Mesenchymal stem cell (in vitro differentiated cells and primary cell): ENCODE data around the gene TENM3.
"Not testable (repeated sequence)": the region's sequence is repeated elsewhere in the genome, so short reads cannot be mapped to it uniquely, and the experiment has no call there.

Experiments
- DNase-seq: peaks from one replicate; pipeline ENCODE4 v3.0.0-alpha.2; 2013
- H2AFZ ChIP-seq: one replicate; pipeline ENCODE4 v1.6.1; 2013; ENCODE audit warnings: low read depth, mild to moderate bottlenecking, control low read depth, inconsistent platforms, low read length, moderate library complexity
- H2AK5ac ChIP-seq: 2 replicates; pipeline ENCODE4 v1.6.1; 2013; ENCODE audit warnings: low read length, moderate library complexity, mild to moderate bottlenecking, inconsistent platforms; ENCODE audit not compliant: severe bottlenecking
- H2BK120ac ChIP-seq: one replicate; pipeline ENCODE4 v1.6.1; 2013; ENCODE audit warnings: low read depth, mild to moderate bottlenecking, inconsistent platforms, low read length, moderate library complexity
- H2BK12ac ChIP-seq, 2 experiments: one replicate each; pipeline ENCODE4 v1.6.1; 2013; ENCODE audit warnings: inconsistent platforms in 2 of 2, low read length in 2 of 2, mild to moderate bottlenecking in 2 of 2, moderate library complexity in 2 of 2, control low read depth in 1 of 2
- H2BK15ac ChIP-seq: one replicate; pipeline ENCODE4 v1.6.1; 2013; ENCODE audit warnings: mild to moderate bottlenecking, low read depth, inconsistent platforms; ENCODE audit not compliant: poor library complexity, severe bottlenecking
- H2BK5ac ChIP-seq: 2 replicates; pipeline ENCODE4 v1.6.1; 2013; ENCODE audit warnings: low read depth, mild to moderate bottlenecking, low read length, control low read depth, inconsistent platforms; ENCODE audit not compliant: poor library complexity, severe bottlenecking
- H3K14ac ChIP-seq, 2 experiments: one replicate each; pipeline ENCODE4 v1.6.1; 2013; ENCODE audit warnings: inconsistent platforms in 2 of 2, low read length in 2 of 2, control low read depth in 1 of 2, mild to moderate bottlenecking in 1 of 2, moderate library complexity in 1 of 2
- H3K18ac ChIP-seq, 2 experiments: one replicate each; pipeline ENCODE4 v1.6.1; 2013; ENCODE audit warnings: inconsistent platforms in 2 of 2, low read length in 2 of 2, control low read depth in 1 of 2, low read depth in 1 of 2, mild to moderate bottlenecking in 1 of 2
- H3K23ac ChIP-seq, 2 experiments: one replicate each; pipeline ENCODE4 v1.6.1; 2013; ENCODE audit warnings: inconsistent platforms in 2 of 2, low read length in 2 of 2, mild to moderate bottlenecking in 2 of 2, moderate library complexity in 2 of 2, control low read depth in 1 of 2
- H3K27ac ChIP-seq: 2 replicates; pipeline ENCODE4 v1.5.1; 2013; ENCODE audit warnings: mild to moderate bottlenecking, moderate library complexity, low read length, control low read depth, inconsistent platforms; ENCODE audit not compliant: poor library complexity, severe bottlenecking
- H3K27me3 ChIP-seq, 2 experiments: 2 replicates each; pipeline versions ENCODE4 v1.6.1 to v1.7.0; 2013; ENCODE audit warnings: low read length in 2 of 2, mild to moderate bottlenecking in 2 of 2, moderate library complexity in 2 of 2, control low read depth in 1 of 2, inconsistent platforms in 1 of 2; ENCODE audit not compliant: control insufficient read depth in 1 of 2, insufficient read depth in 1 of 2
- H3K36me3 ChIP-seq, 2 experiments: 2 replicates each; pipeline versions ENCODE4 v1.6.1 to v1.7.0; 2013; ENCODE audit warnings: low read length in 2 of 2, control low read depth in 1 of 2, inconsistent platforms in 1 of 2, low read depth in 1 of 2, mild to moderate bottlenecking in 1 of 2; ENCODE audit not compliant: insufficient read depth in 2 of 2, control insufficient read depth in 1 of 2
- H3K4ac ChIP-seq, 2 experiments: one replicate each; pipeline ENCODE4 v1.6.1; 2013; ENCODE audit warnings: inconsistent platforms in 2 of 2, low read length in 2 of 2, mild to moderate bottlenecking in 2 of 2, moderate library complexity in 2 of 2, control low read depth in 1 of 2, low read depth in 1 of 2
- H3K4me1 ChIP-seq: 2 replicates; pipeline ENCODE4 v1.6.1; 2013; ENCODE audit warnings: low read depth, low read length, control low read depth; ENCODE audit not compliant: control insufficient read depth, insufficient read depth
- H3K4me2 ChIP-seq: 2 replicates; pipeline ENCODE4 v1.6.1; 2013; ENCODE audit warnings: low read length, mild to moderate bottlenecking, inconsistent platforms; ENCODE audit not compliant: poor library complexity, severe bottlenecking
- H3K4me3 ChIP-seq, 2 experiments: 2 replicates each; pipeline versions ENCODE4 v1.5.1 to v1.7.0; 2013; ENCODE audit warnings: low read length in 2 of 2, mild to moderate bottlenecking in 2 of 2, control low read depth in 1 of 2, low read depth in 1 of 2; ENCODE audit not compliant: insufficient read depth in 1 of 2
- H3K79me1 ChIP-seq: replicated peaks from 2 replicates; pipeline ENCODE4 v1.6.1; 2013; ENCODE audit warnings: mild to moderate bottlenecking, control low read depth, low read length, inconsistent platforms; ENCODE audit not compliant: poor library complexity, severe bottlenecking
- H3K9ac ChIP-seq: 2 replicates; pipeline ENCODE4 v1.7.0; 2013; ENCODE audit warnings: mild to moderate bottlenecking, low read length, moderate library complexity
- H3K9me3 ChIP-seq: 2 replicates; pipeline ENCODE4 v1.7.0; 2013; ENCODE audit warnings: mild to moderate bottlenecking, low read length; ENCODE audit not compliant: control insufficient read depth
- H4K8ac ChIP-seq: one replicate; pipeline ENCODE4 v1.6.1; 2013; ENCODE audit warnings: inconsistent platforms, mild to moderate bottlenecking, low read length, moderate library complexity
- H4K91ac ChIP-seq: one replicate; pipeline ENCODE4 v1.6.1; 2013; ENCODE audit warnings: mild to moderate bottlenecking, low read length, inconsistent platforms
- WGBS: methylation state at CpG from one replicate; pipeline ENCODE4 v1.1.7; 2013; ENCODE audit warnings: mixed read lengths; 5-methylcytosine and 5-hydroxymethylcytosine counted together

The TENM3 gene

DNA sequence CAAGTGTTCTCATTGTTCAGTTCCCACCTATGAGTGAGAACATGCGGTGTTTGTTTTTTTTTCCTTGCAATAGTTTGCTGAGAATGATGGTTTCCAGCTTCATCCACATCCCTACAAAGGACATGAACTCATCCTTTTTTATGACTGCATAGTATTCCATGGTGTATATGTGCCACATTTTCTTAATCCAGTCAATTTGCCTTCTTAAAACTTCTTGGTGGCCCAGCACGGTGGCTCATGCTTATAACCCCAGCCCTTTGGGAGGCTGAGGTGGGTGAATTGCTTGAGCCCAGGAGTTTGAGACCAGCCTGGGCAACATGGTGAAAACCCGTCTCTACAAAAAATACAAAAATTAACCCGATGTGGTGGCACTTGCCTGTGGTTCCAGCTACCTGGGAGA, 942 bp upstream of the TENM3 start:
- H3K27me3 ChIP-seq, DNase-seq, H3K27ac ChIP-seq, H4K8ac ChIP-seq, H2AK5ac ChIP-seq, H3K4ac ChIP-seq, H4K91ac ChIP-seq, H2AFZ ChIP-seq, H3K9me3 ChIP-seq, H2BK120ac ChIP-seq, H3K36me3 ChIP-seq, H3K4me2 ChIP-seq, H2BK15ac ChIP-seq, H3K14ac ChIP-seq, H3K18ac ChIP-seq, H2BK5ac ChIP-seq, H3K23ac ChIP-seq, H3K9ac ChIP-seq, H2BK12ac ChIP-seq, H3K4me3 ChIP-seq: not testable (repeated sequence)
- Histone ChIP-seq H3K4me1 (peaks cover 13% of the 10 kb centered on the region), H3K79me1 (peaks cover 24% of the 10 kb centered on the region)
- 82% methylated on average over 3 of the region's 4 CpGs for WGBS

- H2AFZ ChIP-seq: no peak overlapping the region
- H3K27ac ChIP-seq: no peak overlapping the region
- peak; percentile 11 for DNase-seq
- H2BK12ac ChIP-seq: no peak overlapping the region
- 71% methylated on average over 6 of the region's 6 CpGs for WGBS
- H3K14ac ChIP-seq: no peak overlapping the region
- no peak overlapping the region for H2AK5ac ChIP-seq
- peaks cover 13% of the 10 kb centered on the region for H3K4me1 ChIP-seq
- H3K23ac ChIP-seq: no peak overlapping the region
- no peaks in the 10 kb centered on the region for H3K9me3 ChIP-seq
- H4K8ac ChIP-seq: no peak overlapping the region
- peaks cover 27% of the 10 kb centered on the region for H3K79me1 ChIP-seq
- no peak overlapping the region for H3K18ac ChIP-seq
- no peak overlapping the region for H3K9ac ChIP-seq
- no peaks in the 10 kb centered on the region for H3K36me3 ChIP-seq
- H3K4me3 ChIP-seq: no peak overlapping the region
- H3K4ac ChIP-seq: no peak overlapping the region
- H2BK15ac ChIP-seq: no peak overlapping the region
- H2BK120ac ChIP-seq: no peak overlapping the region
- H4K91ac ChIP-seq: no peak overlapping the region
- no peaks in the 10 kb centered on the region for H3K27me3 ChIP-seq
- no peak overlapping the region for H2BK5ac ChIP-seq
- no peak overlapping the region for H3K4me2 ChIP-seq
Measured at GRCh38 chr4:182242787-182243186, 415 bp upstream of the TENM3 start.

DNA sequence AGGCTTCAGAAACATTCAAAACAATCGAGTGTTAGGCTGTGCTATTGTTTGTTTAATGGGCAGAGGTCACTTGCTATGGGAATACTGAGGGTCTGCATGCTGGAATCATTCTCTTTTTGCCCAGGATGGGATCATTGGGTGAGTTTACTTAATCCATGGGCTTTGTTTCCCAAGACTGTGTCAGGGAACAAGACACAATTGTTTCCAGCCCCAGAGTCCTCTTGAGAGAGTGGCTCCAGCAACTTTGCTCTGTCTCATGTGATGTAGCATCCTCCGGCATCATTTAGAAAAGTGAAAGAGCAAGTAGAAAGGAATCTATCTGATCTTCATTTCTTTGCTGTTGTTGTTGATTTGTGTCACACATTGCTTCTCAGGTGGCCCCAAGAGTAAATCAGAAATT, 1.8 kb downstream of the TENM3 start:
- H3K36me3 ChIP-seq: no peaks in the 10 kb centered on the region
- H3K27ac ChIP-seq: no peak overlapping the region
- DNase-seq: no peak
- no peak overlapping the region for H3K18ac ChIP-seq
- H4K8ac ChIP-seq: no peak overlapping the region
- no peaks in the 10 kb centered on the region for H3K9me3 ChIP-seq
- H2BK5ac ChIP-seq: no peak overlapping the region
- no peak overlapping the region for H2BK12ac ChIP-seq
- H2BK15ac ChIP-seq: no peak overlapping the region
- peak overlapping the region; percentile 41 for H2AK5ac ChIP-seq
- no peak overlapping the region for H3K23ac ChIP-seq
- no peak overlapping the region for H2BK120ac ChIP-seq
- no peak overlapping the region for H4K91ac ChIP-seq
- no peak overlapping the region for H3K9ac ChIP-seq
- peaks cover 12% of the 10 kb centered on the region for H3K4me1 ChIP-seq
- H3K4ac ChIP-seq: no peak overlapping the region
- H3K14ac ChIP-seq: no peak overlapping the region
- no peaks in the 10 kb centered on the region for H3K27me3 ChIP-seq
- H3K79me1 ChIP-seq: peaks cover 29% of the 10 kb centered on the region
- peak overlapping the region in 1 of 2 experiments; percentile 16 for H3K4me3 ChIP-seq
- no peak overlapping the region for H2AFZ ChIP-seq
- H3K4me2 ChIP-seq: no peak overlapping the region
- WGBS: 59% methylated on average over 2 of the region's 2 CpGs

DNA sequence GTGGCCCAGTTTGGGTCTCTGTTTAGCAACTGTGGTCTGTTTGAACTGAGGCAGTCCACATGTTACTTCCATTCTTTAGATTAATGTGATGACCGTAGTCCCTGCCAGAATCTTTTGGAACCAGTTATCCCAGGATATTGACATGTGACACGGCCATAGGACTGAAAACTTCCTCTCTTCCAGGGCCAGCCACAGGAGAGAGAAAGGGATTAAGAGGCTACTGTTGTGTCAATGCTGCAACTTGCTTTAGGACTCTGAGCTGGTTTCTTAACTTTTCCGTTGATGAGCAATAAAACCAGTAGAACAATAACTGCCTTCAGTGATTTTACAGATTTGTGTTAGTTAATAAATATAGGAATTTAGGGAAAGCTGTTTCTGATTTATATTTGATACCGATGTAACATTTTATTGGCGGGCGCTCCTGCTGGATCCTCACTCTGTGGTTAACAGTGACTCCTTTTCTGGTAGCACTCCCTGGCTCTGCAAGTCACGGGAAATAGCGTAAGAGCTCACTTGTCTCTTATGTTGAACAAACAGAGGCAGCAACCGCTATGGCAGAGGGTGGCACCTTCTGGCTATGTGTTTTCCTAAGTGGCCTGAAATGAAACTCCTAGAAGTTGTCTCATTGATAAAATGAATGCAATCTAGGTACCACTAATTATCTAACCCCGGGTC, 2.5 kb downstream of the TENM3 start:
- 92% methylated on average over 8 of the region's 10 CpGs for WGBS
- Histone ChIP-seq H3K4ac (no peak overlapping the region), H3K4me2 (no peak overlapping the region), H3K36me3 (no peaks in the 10 kb centered on the region), H2BK120ac (no peak overlapping the region), H3K4me3 (peak overlapping the region in 1 of 2 experiments; percentile 16), H3K9ac (peak overlapping the region; percentile 24), H2BK15ac (no peak overlapping the region), H2BK12ac (no peak overlapping the region), H3K27ac (peak overlapping the region; percentile 38), H4K8ac (no peak overlapping the region), H4K91ac (no peak overlapping the region), H3K27me3 (no peaks in the 10 kb centered on the region), H3K14ac (no peak overlapping the region), H2AK5ac (peak overlapping the region; percentile 50), H2BK5ac (no peak overlapping the region), H3K79me1 (peaks cover 29% of the 10 kb centered on the region), H3K23ac (no peak overlapping the region), H3K9me3 (no peaks in the 10 kb centered on the region), H3K18ac (no peak overlapping the region), H3K4me1 (peaks cover 8% of the 10 kb centered on the region), H2AFZ (no peak overlapping the region)
- DNase-seq: no peak
